ENCODE measurements around the gene CLDN18. TPM values are rescaled to one million over a fixed set of nuclear protein-coding genes. Genes with fewer than 3 reads are reported as not detected.

The CLDN18 gene
- total and polyA plus RNA-seq, 2 experiments from 2014 or later = 0.19 TPM; not detected in 1

Other genes starting within 250 kb of the CLDN18 start
- gene SOX14, start 245.8 kb upstream of the CLDN18 start, total RNA-seq (2014; rRNA removed; shearing (Covaris generic)) = 0.23 TPM in 1 of 2 replicates, not detected in the other
- 0.39 TPM in 1 of 2 replicates, not detected in the other for gene SOX14, start 245.8 kb upstream of the CLDN18 start, polyA plus RNA-seq (2016; fragmentation: Nextera tagmentation; extraction: Ambion mirVana)
- gene DZIP1L, start 105.4 kb downstream of the CLDN18 start, total RNA-seq (2014; rRNA removed; shearing (Covaris generic)) = 11.4 and 19.5 TPM in 2 replicates
- gene DZIP1L, start 105.4 kb downstream of the CLDN18 start, polyA plus RNA-seq (2016; fragmentation: Nextera tagmentation; extraction: Ambion mirVana) = 10.0 and 10.6 TPM in 2 replicates
- not detected in 2 replicates for gene A4GNT, start 122.2 kb downstream of the CLDN18 start, total RNA-seq (2014; rRNA removed; shearing (Covaris generic))
- gene A4GNT, start 122.2 kb downstream of the CLDN18 start, polyA plus RNA-seq (2016; fragmentation: Nextera tagmentation; extraction: Ambion mirVana) = not detected in 2 replicates
- 17.2 and 17.5 TPM in 2 replicates for gene DBR1, start 164.8 kb downstream of the CLDN18 start, total RNA-seq (2014; rRNA removed; shearing (Covaris generic))
- 8.1 and 9.7 TPM in 2 replicates for gene DBR1, start 164.8 kb downstream of the CLDN18 start, polyA plus RNA-seq (2016; fragmentation: Nextera tagmentation; extraction: Ambion mirVana)
- 55.5 and 61.4 TPM in 2 replicates for gene ARMC8, start 177.1 kb downstream of the CLDN18 start, total RNA-seq (2014; rRNA removed; shearing (Covaris generic))
- 30.0 and 36.8 TPM in 2 replicates for gene ARMC8, start 177.1 kb downstream of the CLDN18 start, polyA plus RNA-seq (2016; fragmentation: Nextera tagmentation; extraction: Ambion mirVana)